Hepatocyte (in vitro differentiated cells): ENCODE measurements around the gene DEPP1. TPM values are rescaled to one million over a fixed set of nuclear protein-coding genes. Genes with fewer than 3 reads are reported as not detected.

Experiments
- DNase-seq: peaks from one replicate; pipeline ENCODE4 v3.0.0-alpha.2; 2016; ENCODE audit warnings: low spot score
- H2AFZ ChIP-seq: fragments of 200-600 bp; sonication (generic); 2 replicates; pipeline ENCODE4 v1.6.0; 2016; ENCODE audit warnings: antibody characterized with exemption, mild to moderate bottlenecking
- H3K27ac ChIP-seq: fragments of 200-600 bp; sonication (generic); 2 replicates; pipeline ENCODE4 v1.5.1; 2016; ENCODE audit warnings: mild to moderate bottlenecking
- H3K27me3 ChIP-seq: fragments of 200-600 bp; sonication (generic); 2 replicates; pipeline ENCODE4 v1.6.1; 2016
- H3K36me3 ChIP-seq: fragments of 200-600 bp; sonication (generic); replicated peaks from 2 replicates; pipeline ENCODE4 v1.5.1; 2016; ENCODE audit warnings: low read depth; ENCODE audit not compliant: insufficient read depth
- H3K4me1 ChIP-seq: fragments of 200-600 bp; sonication (generic); 2 replicates; pipeline ENCODE4 v1.5.1; 2016; ENCODE audit warnings: mild to moderate bottlenecking, moderate library complexity; ENCODE audit not compliant: insufficient read depth
- H3K4me2 ChIP-seq: fragments of 200-600 bp; sonication (generic); 2 replicates; pipeline ENCODE4 v1.6.0; 2016
- H3K4me3 ChIP-seq: fragments of 200-600 bp; sonication (generic); 2 replicates; pipeline ENCODE4 v1.5.1; 2016; ENCODE audit warnings: mild to moderate bottlenecking
- H3K79me2 ChIP-seq: fragments of 200-600 bp; sonication (generic); 2 replicates; pipeline ENCODE4 v1.6.0; 2017; ENCODE audit warnings: mild to moderate bottlenecking
- H3K9me2 ChIP-seq: fragments of 200-600 bp; sonication (generic); replicated peaks from 2 replicates; pipeline ENCODE4 v1.6.0; 2017; ENCODE audit warnings: mild to moderate bottlenecking; ENCODE audit not compliant: insufficient read depth
- H3K9me3 ChIP-seq: fragments of 200-600 bp; sonication (generic); 2 replicates; pipeline ENCODE4 v1.5.1; 2016; ENCODE audit warnings: low read depth, mild to moderate bottlenecking
- H4K20me1 ChIP-seq: fragments of 200-600 bp; sonication (generic); 2 replicates; pipeline ENCODE4 v1.6.0; 2016; ENCODE audit warnings: mild to moderate bottlenecking; ENCODE audit not compliant: insufficient read depth, poor library complexity, severe bottlenecking
- EZH2 ChIP-seq: fragments of 200-600 bp; sonication (generic); IDR thresholded peaks from 2 replicates; pipeline ENCODE4 v1.6.1; 2016; ENCODE audit warnings: antibody characterized with exemption, mild to moderate bottlenecking, borderline replicate concordance
- WGBS: methylation state at CpG from one replicate; pipeline ENCODE4 v1.1.6; 2016; ENCODE audit warnings: low lambda C conversion rate; ENCODE audit errors: missing lambda C conversion rate; 5-methylcytosine and 5-hydroxymethylcytosine counted together
- polyA plus RNA-seq: library from polyadenylated mRNA; unstranded; fragments of >200 nt; fragmentation: Nextera tagmentation; extraction: Ambion mirVana; gene quantifications from 2 replicates; pipeline ENCODE4 v1.2.1, GENCODE V29; 2016
- total RNA-seq: library from RNA; depleted of rRNA; stranded (reverse); fragments of >200 nt; gene quantifications from 2 replicates; pipeline ENCODE4 v1.2.3, GENCODE V29; 2014

DEPP1 gene
- total and polyA plus RNA-seq, 2 experiments from 2014 or later: 30.6 to 54.7 TPM

DNA sequence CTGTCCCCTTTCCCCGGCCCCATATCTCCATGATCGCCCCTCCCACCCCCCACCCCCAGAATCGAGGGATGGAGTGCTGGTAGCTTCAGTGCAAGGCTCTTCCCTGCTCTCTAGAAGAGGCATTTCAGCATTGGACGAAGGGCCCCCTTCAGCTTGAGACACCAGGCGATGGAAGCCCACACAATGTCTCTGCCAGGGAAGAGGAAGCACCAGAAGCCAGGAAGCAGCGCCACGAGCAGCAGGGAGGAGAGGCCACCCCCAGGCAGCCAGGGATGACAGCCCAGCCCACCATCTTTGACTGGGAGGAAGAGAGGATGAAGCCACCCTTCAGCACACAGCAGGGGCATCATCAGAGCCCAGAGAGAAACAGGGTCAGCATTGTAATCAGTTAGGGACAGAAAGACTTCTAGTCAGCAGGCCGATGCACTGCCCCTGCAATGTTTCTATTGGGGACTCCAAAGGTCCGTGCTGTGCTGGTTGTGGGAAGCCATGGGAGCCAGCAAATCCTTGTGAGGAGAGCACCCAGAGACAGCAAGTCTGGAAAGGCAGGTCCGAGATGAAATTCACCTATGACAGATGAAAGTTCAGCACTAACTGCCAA, 51.8 kb downstream of the DEPP1 start:
- no peak for DNase-seq
- no peaks in the 10 kb centered on the region for H3K9me2 ChIP-seq
- H3K27me3 ChIP-seq: no peaks in the 10 kb centered on the region
- no peak overlapping the region for H2AFZ ChIP-seq
- H3K4me1 ChIP-seq: no peaks in the 10 kb centered on the region
- H3K9me3 ChIP-seq: no peaks in the 10 kb centered on the region
- H3K79me2 ChIP-seq: no peaks in the 10 kb centered on the region
- H3K4me3 ChIP-seq: no peak overlapping the region
- WGBS: 79% methylated on average over 10 of the region's 10 CpGs
- no peak for TF ChIP-seq EZH2
- no peaks in the 10 kb centered on the region for H4K20me1 ChIP-seq
- H3K4me2 ChIP-seq: no peak overlapping the region
- no peak overlapping the region for H3K27ac ChIP-seq
- H3K36me3 ChIP-seq: no peaks in the 10 kb centered on the region

Other genes starting within 250 kb of the DEPP1 start
- gene TMEM72, start 67.5 kb downstream of the DEPP1 start, total RNA-seq: 0.13 TPM in 1 of 2 replicates, not detected in the other
- 0.69 TPM in 1 of 2 replicates, not detected in the other for gene TMEM72, start 67.5 kb downstream of the DEPP1 start, polyA plus RNA-seq
- gene RASSF4, start 19.0 kb downstream of the DEPP1 start, total RNA-seq: 19.2 and 23.5 TPM in 2 replicates
- 20.1 and 26.8 TPM in 2 replicates for gene RASSF4, start 19.0 kb downstream of the DEPP1 start, polyA plus RNA-seq
- gene ZNF22, start 22.1 kb upstream of the DEPP1 start, total RNA-seq: 32.2 and 41.7 TPM in 2 replicates
- gene ZNF22, start 22.1 kb upstream of the DEPP1 start, polyA plus RNA-seq: 20.5 and 25.9 TPM in 2 replicates